Liver (tissue), 9 donors: ENCODE data around the gene PARP9. TPM values are rescaled to one million over a fixed set of nuclear protein-coding genes. Genes with fewer than 3 reads are reported as not detected.

Experiments used
- DNase-seq: peaks from one replicate; pipeline ENCODE4 v3.0.0-alpha.2; 2017; ENCODE audit warnings: low spot score
- H3K27ac ChIP-seq, 2 donors: one replicate each; pipeline ENCODE4 v1.7.0; 2013; ENCODE audit warnings: inconsistent platforms in 2 of 2, low read length in 2 of 2, control low read depth in 1 of 2, low read depth in 1 of 2, mild to moderate bottlenecking in 1 of 2
- H3K27me3 ChIP-seq, 4 donors: one replicate each; pipeline versions ENCODE4 v1.6.1 to v1.7.0; 2013; ENCODE audit warnings: low read length in 3 of 4, inconsistent platforms in 1 of 4, mild to moderate bottlenecking in 1 of 4, moderate library complexity in 1 of 4; ENCODE audit not compliant: control insufficient read depth in 4 of 4, insufficient read depth in 4 of 4
- H3K36me3 ChIP-seq, 4 donors: one replicate each; pipeline versions ENCODE4 v1.6.1 to v1.7.0; 2013; ENCODE audit warnings: low read length in 3 of 4, mild to moderate bottlenecking in 3 of 4, low read depth in 1 of 4, moderate library complexity in 1 of 4; ENCODE audit not compliant: control insufficient read depth in 4 of 4, insufficient read depth in 3 of 4
- H3K4me1 ChIP-seq, 4 donors: one replicate each; pipeline versions ENCODE4 v1.6.1 to v1.7.0; 2013; ENCODE audit warnings: low read length in 3 of 4, mild to moderate bottlenecking in 3 of 4, moderate library complexity in 1 of 4; ENCODE audit not compliant: control insufficient read depth in 4 of 4, insufficient read depth in 4 of 4
- H3K4me3 ChIP-seq, 3 donors: one replicate each; pipeline versions ENCODE4 v1.6.1 to v1.7.0; 2013; ENCODE audit warnings: low read length in 3 of 3, control low read depth in 1 of 3, low read depth in 1 of 3, mild to moderate bottlenecking in 1 of 3
- H3K9ac ChIP-seq, 2 donors: one replicate each; pipeline ENCODE4 v1.7.0; 2013; ENCODE audit warnings: low read length in 2 of 2, mild to moderate bottlenecking in 2 of 2, moderate library complexity in 2 of 2, control low read depth in 1 of 2, low read depth in 1 of 2
- H3K9me3 ChIP-seq, 4 donors: one replicate each; pipeline versions ENCODE4 v1.6.1 to v1.7.0; 2013; ENCODE audit warnings: low read length in 3 of 4; ENCODE audit not compliant: control insufficient read depth in 4 of 4
- CTCF ChIP-seq: fragments of 150-350 bp; IDR thresholded peaks from 2 replicates; pipeline ENCODE4 v1.5.1; 2017; ENCODE audit warnings: improper control_type of control experiment, low read depth, low read length; ENCODE audit not compliant: missing input control
- EGR1 ChIP-seq, 2 donors: IDR thresholded peaks; 2 replicates each; pipeline ENCODE4 v1.6.1; 2016 to 2018; ENCODE audit warnings: antibody characterized with exemption in 2 of 2, low read depth in 2 of 2
- FOXA1 ChIP-seq: IDR thresholded peaks from 2 replicates; pipeline ENCODE4 v1.6.1; 2016; ENCODE audit warnings: antibody characterized with exemption
- FOXA2 ChIP-seq: IDR thresholded peaks from 2 replicates; pipeline ENCODE4 v1.6.1; 2016; ENCODE audit warnings: antibody characterized with exemption
- GABPA ChIP-seq, 2 donors: IDR thresholded peaks in 1 of 2; conservative IDR thresholded peaks in 1 of 2; 2 replicates each; pipeline ENCODE4 v1.6.1; 2016; ENCODE audit warnings: antibody characterized with exemption in 2 of 2, mild to moderate bottlenecking in 1 of 2, moderate library complexity in 1 of 2
- HNF4A ChIP-seq, 2 donors: conservative IDR thresholded peaks; 2 replicates each; pipeline ENCODE4 v1.6.1; 2016; ENCODE audit warnings: antibody characterized with exemption in 2 of 2, mild to moderate bottlenecking in 2 of 2
- HNF4G ChIP-seq: IDR thresholded peaks from 2 replicates; pipeline ENCODE4 v1.6.1; 2016; ENCODE audit warnings: antibody characterized with exemption
- JUND ChIP-seq, 2 donors: IDR thresholded peaks; 2 replicates each; pipeline ENCODE4 v1.6.1; 2016; ENCODE audit warnings: antibody characterized with exemption in 2 of 2
- MAX ChIP-seq: IDR thresholded peaks from 2 replicates; pipeline ENCODE4 v1.6.1; 2016; ENCODE audit warnings: antibody characterized with exemption
- NR2F2 ChIP-seq: IDR thresholded peaks from 2 replicates; pipeline ENCODE4 v1.6.1; 2016; ENCODE audit warnings: antibody characterized with exemption
- RAD21 ChIP-seq, 2 donors: IDR thresholded peaks; 2 replicates each; pipeline ENCODE4 v1.6.1; 2016; ENCODE audit warnings: antibody characterized with exemption in 2 of 2, mild to moderate bottlenecking in 2 of 2
- RXRA ChIP-seq, 2 donors: IDR thresholded peaks; 2 replicates each; pipeline ENCODE4 v1.6.1; 2017 to 2018; ENCODE audit warnings: antibody characterized with exemption in 2 of 2, mild to moderate bottlenecking in 1 of 2
- SP1 ChIP-seq: IDR thresholded peaks from 2 replicates; pipeline ENCODE4 v1.6.1; 2018; ENCODE audit warnings: antibody characterized with exemption, mild to moderate bottlenecking
- TAF1 ChIP-seq: conservative IDR thresholded peaks from 2 replicates; pipeline ENCODE4 v1.6.1; 2016; ENCODE audit warnings: antibody characterized with exemption, mild to moderate bottlenecking
- YY1 ChIP-seq: IDR thresholded peaks from 2 replicates; pipeline ENCODE4 v1.6.1; 2016; ENCODE audit warnings: antibody characterized with exemption, mild to moderate bottlenecking
- ZBTB33 ChIP-seq: IDR thresholded peaks from 2 replicates; pipeline ENCODE4 v1.6.1; 2016; ENCODE audit warnings: antibody characterized with exemption
- WGBS: extraction: QIAGEN DNeasy Blood & Tissue Kit; methylation state at CpG from one replicate; pipeline ENCODE4 v1.1.7; 2013; 5-methylcytosine and 5-hydroxymethylcytosine counted together
- polyA plus RNA-seq, 2 donors: library from polyadenylated mRNA; stranded (reverse) in 1 of 2; unstranded in 1 of 2; fragments of 200-250 nt in 1 of 2; fragments of >200 nt in 1 of 2; fragmentation: Nextera tagmentation in 1 of 2; extraction: Ambion mirVana in 1 of 2; gene quantifications; one replicate each; pipeline versions ENCODE4 v1.2.1 to v1.2.3, GENCODE V29; 2013 to 2015
- total RNA-seq, 2 donors: library from RNA; depleted of rRNA; stranded (reverse); fragments of >200 nt; gene quantifications; one replicate each; pipeline ENCODE4 v1.2.3, GENCODE V29; 2014
- TF ChIP-seq, protein P1 (sequence below): IDR thresholded peaks from 2 replicates; pipeline ENCODE4 v1.6.1; 2016; ENCODE audit warnings: antibody characterized with exemption
- TF ChIP-seq, protein P2 (sequence below): IDR thresholded peaks from 2 replicates; pipeline ENCODE4 v1.6.1; 2016; ENCODE audit warnings: antibody characterized with exemption, mild to moderate bottlenecking
- donor health status: healthy.
- donor health status: healthy.
- donor health status: healthy.
- donor health status: healthy.
- donor health status: healthy.

Gene PARP9
- total and polyA plus RNA-seq, 4 donors: 34.8 to 74.0 (median 48.9) TPM

GRCh38 chr3:122498152-122498551, 65.9 kb downstream of the PARP9 start:
- Histone ChIP-seq H3K4me3 (no peak overlapping the region), H3K9me3 (no peaks in the 10 kb centered on the region), H3K4me1 (no peaks in the 10 kb centered on the region), H3K36me3 (peaks cover 0 to 13% (median 5%) of the 10 kb centered on the region in 4 donors), H3K27ac (no peak overlapping the region), H3K9ac (no peak overlapping the region), H3K27me3 (no peaks in the 10 kb centered on the region)
- no peak for DNase-seq
- TF ChIP-seq ZBTB33: no peak
- no peak for TF ChIP-seq MAX
- no peak for TF ChIP-seq FOXA2
- TF ChIP-seq TAF1: no peak
- TF ChIP-seq, protein P1, sequence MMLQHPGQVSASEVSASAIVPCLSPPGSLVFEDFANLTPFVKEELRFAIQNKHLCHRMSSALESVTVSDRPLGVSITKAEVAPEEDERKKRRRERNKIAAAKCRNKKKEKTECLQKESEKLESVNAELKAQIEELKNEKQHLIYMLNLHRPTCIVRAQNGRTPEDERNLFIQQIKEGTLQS: no peak
- TF ChIP-seq GABPA (IDR thresholded peaks at IDR 0.05 in 1 of 2, conservative IDR thresholded peaks at IDR 0.05 in 1 of 2): no peak
- no peak for TF ChIP-seq RAD21 (IDR thresholded peaks at IDR 0.05)
- TF ChIP-seq, protein P2, sequence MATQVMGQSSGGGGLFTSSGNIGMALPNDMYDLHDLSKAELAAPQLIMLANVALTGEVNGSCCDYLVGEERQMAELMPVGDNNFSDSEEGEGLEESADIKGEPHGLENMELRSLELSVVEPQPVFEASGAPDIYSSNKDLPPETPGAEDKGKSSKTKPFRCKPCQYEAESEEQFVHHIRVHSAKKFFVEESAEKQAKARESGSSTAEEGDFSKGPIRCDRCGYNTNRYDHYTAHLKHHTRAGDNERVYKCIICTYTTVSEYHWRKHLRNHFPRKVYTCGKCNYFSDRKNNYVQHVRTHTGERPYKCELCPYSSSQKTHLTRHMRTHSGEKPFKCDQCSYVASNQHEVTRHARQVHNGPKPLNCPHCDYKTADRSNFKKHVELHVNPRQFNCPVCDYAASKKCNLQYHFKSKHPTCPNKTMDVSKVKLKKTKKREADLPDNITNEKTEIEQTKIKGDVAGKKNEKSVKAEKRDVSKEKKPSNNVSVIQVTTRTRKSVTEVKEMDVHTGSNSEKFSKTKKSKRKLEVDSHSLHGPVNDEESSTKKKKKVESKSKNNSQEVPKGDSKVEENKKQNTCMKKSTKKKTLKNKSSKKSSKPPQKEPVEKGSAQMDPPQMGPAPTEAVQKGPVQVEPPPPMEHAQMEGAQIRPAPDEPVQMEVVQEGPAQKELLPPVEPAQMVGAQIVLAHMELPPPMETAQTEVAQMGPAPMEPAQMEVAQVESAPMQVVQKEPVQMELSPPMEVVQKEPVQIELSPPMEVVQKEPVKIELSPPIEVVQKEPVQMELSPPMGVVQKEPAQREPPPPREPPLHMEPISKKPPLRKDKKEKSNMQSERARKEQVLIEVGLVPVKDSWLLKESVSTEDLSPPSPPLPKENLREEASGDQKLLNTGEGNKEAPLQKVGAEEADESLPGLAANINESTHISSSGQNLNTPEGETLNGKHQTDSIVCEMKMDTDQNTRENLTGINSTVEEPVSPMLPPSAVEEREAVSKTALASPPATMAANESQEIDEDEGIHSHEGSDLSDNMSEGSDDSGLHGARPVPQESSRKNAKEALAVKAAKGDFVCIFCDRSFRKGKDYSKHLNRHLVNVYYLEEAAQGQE: no peak
- no peak for TF ChIP-seq YY1
- TF ChIP-seq JUND (IDR thresholded peaks at IDR 0.05): no peak
- no peak for TF ChIP-seq RXRA (IDR thresholded peaks at IDR 0.05)
- no peak for TF ChIP-seq FOXA1
- no peak for TF ChIP-seq HNF4A (conservative IDR thresholded peaks at IDR 0.05)
- no peak for TF ChIP-seq NR2F2
- no peak for TF ChIP-seq CTCF
- TF ChIP-seq SP1: no peak
- no peak for TF ChIP-seq HNF4G
- 79% methylated on average over 1 of the region's 1 CpG for WGBS

DNA sequence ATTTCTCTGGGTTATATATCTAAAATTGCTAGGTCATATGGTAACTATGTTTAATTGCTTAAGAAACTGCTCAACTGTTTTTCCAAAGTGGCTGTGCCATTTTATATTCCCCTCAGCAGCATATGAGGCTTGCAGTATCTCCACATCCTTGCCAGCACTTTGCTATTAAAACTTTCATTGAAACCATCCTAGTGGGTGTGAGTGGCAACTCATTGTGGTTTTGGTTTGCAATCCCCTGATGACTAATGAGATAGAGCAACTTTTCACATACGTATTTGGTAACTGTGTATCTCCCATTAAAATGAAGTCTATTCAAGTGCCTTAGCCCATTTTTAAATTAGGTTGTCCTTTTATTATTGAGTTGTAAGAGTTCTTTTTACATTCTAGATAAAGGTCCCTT, 66.7 kb downstream of the PARP9 start:
- H3K4me3 ChIP-seq: no peak overlapping the region
- no peaks in the 10 kb centered on the region for H3K27me3 ChIP-seq
- TF ChIP-seq MAX (no peak), EGR1 (IDR thresholded peaks at IDR 0.05; ENCODE audit: low read depth in 2 of 2) (no peak), SP1 (no peak), CTCF (no peak), RAD21 (IDR thresholded peaks at IDR 0.05) (no peak), GABPA (IDR thresholded peaks at IDR 0.05 in 1 of 2, conservative IDR thresholded peaks at IDR 0.05 in 1 of 2) (no peak)
- TF ChIP-seq, protein P2: no peak
- no peak for DNase-seq
- H3K27ac ChIP-seq: no peak overlapping the region
- H3K4me1 ChIP-seq: no peaks in the 10 kb centered on the region
- peaks cover 0 to 13% (median 5%) of the 10 kb centered on the region in 4 donors for H3K36me3 ChIP-seq
- 77% methylated on average over 1 of the region's 1 CpG for WGBS
- no peak overlapping the region for H3K9ac ChIP-seq
- no peaks in the 10 kb centered on the region for H3K9me3 ChIP-seq
